ENCODE data around the gene BTG2.
"Not testable (repeated sequence)": the region's sequence is repeated elsewhere in the genome, so short reads cannot be mapped to it uniquely, and the experiment has no call there.

The BTG2 gene

DNA sequence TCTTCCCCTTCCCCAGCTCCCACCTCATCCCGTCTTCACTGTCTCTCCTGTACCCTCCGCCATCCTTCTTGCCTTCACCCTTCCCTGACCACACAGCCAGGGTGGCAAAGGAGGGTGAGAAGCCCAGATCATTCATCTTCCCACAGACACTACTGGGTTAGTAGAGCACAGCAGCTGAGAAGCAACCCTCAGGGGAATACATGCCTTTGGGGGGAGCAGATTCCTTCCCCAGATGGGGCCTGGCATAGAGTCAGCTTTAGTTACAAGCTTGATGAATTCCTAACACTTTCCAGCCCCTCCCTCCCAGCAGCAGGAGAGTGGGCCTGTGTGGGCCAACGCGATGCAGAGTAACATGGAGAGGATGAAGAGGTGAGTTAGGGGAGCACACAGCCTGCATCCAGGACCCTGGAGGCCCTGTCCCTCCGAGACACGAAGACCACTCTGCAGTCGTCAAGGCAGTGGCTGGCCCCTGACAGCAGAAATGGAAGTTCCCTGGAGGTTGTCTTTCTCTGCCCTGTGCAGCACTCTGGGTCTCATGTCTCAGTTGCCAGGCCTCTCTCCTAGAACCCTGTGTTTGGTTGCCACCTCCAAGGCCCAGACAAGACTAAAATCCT is 8.8 kb upstream of the BTG2 start:
- no peak for DNase-seq

DNA sequence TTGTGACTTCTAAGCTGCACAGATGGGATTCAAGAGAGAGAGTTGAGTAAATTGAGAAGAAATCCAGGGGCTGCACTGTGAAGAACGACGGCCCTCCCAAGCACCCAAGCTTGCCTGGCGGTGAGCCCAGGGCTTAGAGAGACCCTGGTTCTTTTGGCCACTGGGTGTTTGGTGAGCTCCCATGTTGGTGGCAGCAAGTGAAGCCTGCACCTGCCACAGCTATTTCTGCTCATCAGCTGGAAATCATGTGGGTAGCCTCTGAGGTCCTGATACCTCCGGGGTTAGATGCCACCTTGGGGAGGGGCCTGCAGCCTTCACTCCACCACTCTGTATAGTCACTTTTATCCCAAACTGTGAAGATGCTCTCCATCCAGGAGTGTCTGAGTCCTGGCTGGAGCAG is 6.2 kb upstream of the BTG2 start:
- DNase-seq, result no peak

DNA sequence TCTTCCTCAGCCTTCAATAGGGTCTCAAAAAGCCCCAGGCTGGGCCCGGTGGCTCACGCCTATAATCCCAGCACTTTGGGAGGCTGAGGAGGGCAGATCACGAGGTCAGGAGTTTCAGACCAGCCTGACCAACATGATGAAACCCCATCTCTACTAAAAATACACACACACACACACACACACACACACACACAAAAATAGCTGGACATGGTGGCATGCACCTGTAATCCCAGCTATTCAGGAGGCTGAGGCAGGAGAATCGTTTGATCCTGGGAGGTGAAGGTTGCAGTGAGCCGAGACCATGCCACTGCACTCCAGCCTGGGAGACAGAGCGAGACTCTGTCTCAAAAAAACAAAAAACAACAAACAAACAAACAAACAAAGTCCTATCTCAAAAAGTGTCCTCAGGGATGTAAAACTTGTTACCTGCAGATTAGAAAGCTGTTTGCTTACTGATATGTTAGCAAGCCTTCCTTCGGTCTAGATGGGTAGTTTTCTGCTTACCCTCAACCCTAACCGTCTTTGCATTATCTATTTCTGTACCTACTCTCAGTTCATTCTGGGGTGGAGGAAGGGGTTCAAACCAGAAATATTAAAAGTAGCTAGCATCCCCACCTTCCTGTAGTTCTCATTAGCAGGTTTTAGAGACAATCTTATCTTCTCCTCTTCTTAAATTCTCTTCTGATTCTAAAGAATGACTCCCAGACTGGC is 5.4 kb upstream of the BTG2 start:
- not testable (repeated sequence) for DNase-seq

DNA sequence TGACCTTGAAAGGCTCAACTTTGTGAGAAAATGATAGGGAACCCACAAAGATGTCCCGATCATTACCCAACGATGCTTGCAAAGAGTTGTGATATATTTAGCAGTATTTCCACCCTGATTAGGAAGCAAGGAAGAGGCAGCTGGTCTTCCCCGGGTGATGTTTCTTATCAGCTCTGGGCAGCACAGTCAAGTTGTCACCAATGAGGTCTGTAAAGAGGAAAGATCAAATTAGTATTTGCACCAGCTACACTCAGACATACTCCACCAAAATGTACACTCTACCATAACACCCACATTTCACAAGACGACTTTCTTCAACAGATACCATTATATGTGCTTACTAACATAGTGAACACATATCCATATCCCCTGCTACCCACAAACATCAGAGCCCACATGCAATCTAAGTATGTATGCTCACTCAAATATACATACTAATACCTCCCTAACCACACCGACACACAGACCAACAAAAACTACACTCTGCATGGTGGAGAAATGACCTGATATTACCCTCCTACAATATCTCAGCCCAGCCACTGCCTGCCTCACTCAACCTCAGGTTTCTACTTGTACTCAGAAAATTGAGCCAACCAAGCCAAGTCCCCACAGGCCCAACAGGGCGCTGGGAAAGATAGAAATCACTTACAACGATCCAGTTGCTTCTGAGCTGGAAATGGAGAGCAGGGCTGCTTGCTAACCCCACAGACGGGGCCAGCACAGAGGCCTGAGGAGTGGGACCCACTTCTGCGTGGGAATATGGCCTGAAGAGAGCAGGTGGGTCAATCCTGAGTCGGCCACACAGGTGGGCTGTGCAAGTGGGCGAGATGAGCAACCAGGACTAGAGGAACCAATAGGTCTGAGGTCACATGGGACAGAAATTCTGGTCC is 4.6 kb upstream of the BTG2 start:
- no peak for DNase-seq

DNA sequence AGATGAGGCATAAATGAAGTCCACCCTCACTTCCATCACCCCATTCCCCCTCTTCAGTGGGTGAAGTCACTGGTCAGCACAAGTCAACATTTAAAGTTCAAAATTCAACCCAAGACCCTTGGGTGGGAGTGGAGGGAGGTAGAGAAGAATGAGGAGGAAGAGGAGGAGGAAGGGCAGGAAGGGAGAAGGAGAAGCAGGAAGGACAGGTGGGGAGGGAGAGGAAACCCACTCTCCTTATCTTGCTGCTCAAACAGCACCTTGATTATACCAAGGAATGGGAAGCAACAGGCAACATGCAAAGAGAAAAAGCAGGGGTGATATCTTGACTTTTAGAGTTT is 4.0 kb upstream of the BTG2 start:
- no peak for DNase-seq

DNA sequence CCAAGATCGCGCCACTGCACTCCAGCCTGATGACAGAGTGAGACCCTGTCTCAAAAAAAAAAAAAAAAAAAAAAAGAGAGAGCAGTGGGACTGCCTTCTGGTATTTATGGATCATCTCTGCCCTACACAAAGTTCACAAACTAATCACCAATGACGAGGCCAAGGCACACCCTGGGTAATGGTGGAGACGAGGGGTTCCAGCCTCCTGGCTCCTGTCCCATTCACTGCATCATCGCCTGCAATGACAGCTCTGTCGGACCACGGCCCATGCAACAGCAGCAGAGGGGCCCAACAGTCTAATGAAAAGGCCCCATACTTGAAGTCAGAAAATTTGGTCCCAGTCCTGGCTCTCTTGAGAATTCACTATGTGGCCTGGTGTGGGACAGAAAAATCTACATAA is 2.9 kb upstream of the BTG2 start:
- no peak for DNase-seq

DNA sequence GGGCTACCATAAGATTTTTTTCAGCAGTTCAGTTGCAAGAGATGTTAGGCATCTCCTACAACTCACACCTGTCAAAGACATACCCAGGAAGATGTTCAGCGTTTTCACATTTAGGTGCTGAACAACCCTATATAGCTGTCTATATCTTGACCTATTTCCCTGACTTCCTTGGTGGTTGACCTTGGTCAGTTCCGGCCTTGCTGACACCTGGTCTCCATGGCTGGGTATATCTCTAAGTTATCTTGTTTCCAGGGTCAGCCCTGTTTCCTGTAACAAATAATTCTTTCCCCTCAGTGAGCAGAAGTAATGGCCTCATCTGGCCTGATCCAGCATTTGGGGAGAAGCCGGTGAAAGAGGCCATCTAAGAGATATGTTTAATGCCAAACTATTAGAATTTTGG is 2.4 kb upstream of the BTG2 start:
- DNase-seq, result no peak

DNA sequence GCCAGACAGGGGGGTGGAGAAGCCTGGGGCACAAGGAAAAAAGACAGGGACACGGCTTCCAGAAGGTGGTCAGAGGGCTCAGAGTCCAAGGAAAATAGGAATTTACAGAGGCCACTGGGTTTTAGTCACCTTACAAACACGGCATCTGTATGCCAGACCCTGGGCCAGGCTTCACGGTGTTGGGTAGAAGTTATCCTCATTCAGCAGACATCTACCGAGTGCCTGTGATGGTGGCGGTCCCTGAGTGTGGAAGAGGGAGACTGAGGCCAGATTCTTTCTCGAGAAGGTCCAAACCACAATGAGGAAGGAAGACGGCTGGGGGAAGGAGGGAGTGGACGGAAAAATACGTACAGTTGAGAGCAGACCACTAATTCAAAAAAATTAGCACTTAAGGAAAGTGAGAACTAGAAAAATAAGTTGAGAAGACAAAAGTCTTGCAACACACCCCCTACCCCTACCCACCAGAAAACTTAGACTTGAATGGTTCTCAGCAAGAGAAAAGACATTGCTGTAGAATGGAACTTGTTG is 864 bp upstream of the BTG2 start:
- DNase-seq, result no peak

DNA sequence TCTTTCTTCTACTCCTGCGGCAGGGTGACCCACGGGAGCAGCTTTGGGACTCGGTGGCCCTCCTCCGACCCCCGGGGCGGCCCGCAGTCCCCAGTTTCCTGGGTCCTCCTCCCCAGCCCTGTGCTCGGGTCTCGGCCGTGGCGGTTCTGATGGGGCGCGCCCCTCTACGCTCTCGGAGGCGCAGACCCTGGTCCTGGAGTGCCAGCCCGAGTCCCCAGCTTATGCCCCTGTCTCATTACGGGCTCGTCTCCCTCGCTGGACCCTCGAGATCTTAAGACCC is 430 bp downstream of the BTG2 start:
- DNase-seq, result no peak

DNA sequence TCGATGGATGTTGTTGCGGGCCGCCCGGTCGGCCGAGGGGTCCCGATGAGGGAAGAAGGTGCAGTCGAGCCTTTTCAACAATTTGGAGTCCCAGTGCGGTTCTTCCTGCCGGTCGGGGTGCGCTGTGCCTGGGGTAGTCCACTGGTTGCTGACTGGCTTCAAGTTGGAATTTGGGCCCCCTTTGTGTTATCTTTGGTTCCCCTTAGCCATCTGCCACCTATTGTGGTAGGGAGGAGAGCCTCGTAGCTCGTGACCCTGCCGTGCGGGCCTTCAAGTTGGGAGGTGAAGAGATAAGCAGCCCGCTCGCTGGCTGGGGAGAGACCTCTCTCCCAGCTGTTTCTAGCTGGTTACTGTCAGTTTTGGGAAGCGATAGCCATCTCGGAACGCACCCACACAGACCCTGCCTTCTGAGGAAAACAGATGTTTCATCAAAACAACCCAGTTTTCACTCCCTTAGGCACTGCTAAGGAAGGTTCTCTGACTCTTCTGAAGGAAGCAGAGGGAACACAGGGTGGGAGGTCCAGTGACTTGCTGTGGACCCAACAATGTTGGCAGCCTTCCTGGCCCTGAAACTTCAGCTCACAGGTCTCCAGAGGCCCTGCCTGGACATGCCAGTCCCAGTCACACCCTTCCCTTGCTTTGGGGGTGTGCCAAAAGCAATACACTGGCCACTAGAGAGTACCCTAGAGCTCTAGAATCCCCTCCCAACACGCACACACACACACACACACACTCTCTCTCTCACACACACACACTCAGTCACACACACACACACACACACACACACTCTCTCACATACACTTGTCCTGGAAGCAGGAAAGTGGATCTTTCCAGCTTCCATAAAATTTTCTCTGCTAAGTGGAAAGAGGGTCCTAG is 1.0 kb downstream of the BTG2 start:
- DNase-seq, result no peak

DNA sequence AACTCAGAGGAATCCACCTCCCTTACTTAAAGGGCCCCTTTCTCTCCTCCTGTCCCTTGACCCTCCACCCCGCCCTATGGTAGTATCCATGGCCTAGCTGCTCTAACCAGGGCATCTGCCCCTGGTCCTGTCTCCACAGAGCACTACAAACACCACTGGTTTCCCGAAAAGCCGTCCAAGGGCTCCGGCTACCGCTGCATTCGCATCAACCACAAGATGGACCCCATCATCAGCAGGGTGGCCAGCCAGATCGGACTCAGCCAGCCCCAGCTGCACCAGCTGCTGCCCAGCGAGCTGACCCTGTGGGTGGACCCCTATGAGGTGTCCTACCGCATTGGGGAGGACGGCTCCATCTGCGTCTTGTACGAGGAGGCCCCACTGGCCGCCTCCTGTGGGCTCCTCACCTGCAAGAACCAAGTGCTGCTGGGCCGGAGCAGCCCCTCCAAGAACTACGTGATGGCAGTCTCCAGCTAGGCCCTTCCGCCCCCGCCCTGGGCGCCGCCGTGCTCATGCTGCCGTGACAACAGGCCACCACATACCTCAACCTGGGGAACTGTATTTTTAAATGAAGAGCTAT is 1.7 kb downstream of the BTG2 start:
- peak; percentile 39 for DNase-seq

DNA sequence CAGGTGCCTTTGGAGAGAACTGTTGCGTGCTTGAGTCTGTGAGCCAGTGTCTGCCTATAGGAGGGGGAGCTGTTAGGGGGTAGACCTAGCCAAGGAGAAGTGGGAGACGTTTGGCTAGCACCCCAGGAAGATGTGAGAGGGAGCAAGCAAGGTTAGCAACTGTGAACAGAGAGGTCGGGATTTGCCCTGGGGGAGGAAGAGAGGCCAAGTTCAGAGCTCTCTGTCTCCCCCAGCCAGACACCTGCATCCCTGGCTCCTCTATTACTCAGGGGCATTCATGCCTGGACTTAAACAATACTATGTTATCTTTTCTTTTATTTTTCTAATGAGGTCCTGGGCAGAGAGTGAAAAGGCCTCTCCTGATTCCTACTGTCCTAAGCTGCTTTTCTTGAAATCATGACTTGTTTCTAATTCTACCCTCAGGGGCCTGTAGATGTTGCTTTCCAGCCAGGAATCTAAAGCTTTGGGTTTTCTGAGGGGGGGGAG is 2.4 kb downstream of the BTG2 start:
- DNase-seq, result no peak

DNA sequence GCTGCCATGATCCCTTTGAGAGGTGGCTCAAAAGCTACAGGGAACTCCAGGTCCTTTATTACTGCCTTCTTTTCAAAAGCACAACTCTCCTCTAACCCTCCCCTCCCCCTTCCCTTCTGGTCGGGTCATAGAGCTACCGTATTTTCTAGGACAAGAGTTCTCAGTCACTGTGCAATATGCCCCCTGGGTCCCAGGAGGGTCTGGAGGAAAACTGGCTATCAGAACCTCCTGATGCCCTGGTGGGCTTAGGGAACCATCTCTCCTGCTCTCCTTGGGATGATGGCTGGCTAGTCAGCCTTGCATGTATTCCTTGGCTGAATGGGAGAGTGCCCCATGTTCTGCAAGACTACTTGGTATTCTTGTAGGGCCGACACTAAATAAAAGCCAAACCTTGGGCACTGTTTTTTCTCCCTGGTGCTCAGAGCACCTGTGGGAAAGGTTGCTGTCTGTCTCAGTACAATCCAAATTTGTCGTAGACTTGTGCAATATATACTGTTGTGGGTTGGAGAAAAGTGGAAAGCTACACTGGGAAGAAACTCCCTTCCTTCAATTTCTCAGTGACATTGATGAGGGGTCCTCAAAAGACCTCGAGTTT is 3.1 kb downstream of the BTG2 start:
- no peak for DNase-seq

DNA sequence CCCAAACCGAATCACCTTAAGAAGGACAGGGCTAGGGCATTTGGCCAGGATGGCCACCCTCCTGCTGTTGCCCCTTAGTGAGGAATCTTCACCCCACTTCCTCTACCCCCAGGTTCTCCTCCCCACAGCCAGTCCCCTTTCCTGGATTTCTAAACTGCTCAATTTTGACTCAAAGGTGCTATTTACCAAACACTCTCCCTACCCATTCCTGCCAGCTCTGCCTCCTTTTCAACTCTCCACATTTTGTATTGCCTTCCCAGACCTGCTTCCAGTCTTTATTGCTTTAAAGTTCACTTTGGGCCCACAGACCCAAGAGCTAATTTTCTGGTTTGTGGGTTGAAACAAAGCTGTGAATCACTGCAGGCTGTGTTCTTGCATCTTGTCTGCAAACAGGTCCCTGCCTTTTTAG is 3.6 kb downstream of the BTG2 start:
- DNase-seq, result no peak

DNA sequence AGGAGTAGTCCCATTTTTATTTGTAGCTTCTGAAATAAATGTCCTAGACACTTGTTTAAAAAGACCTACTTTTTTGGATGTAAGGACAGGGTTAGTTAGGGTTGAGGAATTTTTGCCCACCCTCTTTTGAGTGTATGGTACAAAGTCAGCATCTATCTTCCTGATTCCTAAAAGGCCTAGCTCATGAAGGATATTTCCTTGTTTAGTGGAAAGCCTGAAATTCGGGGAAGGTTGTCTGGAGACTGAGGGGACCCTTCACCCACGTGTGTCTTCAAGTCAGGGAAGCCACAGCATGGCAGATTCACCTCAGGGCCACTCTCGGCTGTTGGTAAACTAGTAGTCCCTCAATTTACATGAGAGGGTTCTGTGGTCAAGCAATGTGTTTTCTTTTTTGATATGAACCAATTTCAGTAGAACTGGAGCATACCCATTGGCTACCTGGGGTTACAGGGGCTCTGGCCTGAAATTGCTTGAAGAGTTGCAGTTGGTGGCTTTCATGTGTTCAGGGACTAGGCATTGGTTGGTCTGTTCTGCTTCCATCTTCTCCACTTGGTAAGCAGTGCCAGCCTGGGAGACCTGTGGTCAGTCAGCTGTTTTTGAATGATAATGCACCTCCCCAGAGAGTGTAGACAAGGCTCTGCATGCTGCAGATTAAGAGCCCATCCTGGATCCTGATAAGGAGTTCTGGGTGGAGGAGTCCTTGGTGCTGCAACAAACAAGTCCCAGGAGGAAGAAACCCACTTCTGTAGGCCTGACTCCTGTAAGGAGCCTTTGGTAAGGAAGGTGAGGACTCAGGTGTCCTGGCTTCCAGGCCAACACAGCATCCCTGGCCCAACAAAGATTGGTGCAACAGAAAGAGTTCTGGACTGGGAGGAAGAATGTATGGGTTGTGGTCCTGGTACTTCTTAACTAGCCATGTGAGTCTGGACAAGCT is 6.3 kb downstream of the BTG2 start:
- DNase-seq, result no peak

DNA sequence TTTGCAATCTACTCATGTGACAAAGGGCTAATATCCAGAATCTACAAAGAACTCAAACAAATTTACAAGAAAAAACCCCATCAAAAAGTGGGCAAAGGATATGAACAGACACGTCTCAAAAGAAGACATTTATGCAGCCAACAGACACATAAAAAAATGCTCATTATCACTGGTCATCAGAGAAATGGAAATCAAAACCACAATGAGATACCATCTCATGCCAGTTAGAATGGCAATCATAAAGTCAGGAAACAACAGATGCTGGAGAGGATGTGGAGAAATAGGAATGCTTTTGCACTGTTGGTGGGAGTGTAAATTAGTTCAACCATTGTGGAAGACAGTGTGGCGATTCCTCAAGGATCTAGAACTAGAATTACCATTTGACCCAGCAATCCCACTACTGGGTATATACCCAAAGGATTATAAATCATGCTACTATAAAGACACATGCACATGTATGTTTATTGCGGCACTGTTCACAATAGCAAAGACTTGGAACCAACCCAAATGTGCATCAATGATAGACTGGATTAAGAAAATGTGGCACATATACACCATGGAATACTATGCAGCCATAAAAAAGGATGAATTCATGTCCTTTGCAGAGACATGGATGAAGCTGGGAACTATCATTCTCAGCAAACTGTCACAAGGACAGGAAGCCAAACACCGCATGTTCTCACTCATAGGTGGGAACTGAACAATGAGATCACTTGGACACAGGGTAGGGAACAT is 8.9 kb downstream of the BTG2 start:
- not testable (repeated sequence) for DNase-seq

DNA sequence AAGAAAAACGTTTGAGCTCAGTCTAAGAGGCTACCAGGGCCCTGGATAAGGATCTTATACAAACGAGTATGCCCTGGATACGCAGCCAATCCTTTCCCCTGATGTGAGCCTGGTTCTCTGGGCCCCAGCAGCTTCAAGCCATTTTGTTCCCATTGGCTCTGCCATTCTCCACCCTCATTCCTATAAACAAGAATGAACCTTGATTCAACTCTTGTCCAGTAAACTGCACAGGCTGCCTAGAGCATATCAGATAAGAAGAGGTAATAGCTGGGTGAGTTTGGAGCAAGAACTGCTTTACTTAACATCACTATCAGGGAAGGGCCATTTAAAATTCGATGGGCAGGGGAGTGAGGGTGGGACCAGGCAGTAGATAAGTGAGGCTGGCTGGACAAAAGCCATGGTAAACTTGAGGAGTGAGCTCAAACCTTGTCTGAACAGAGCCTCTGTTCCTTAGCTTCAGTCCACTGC is 11.3 kb downstream of the BTG2 start:
- no peak for DNase-seq

DNA sequence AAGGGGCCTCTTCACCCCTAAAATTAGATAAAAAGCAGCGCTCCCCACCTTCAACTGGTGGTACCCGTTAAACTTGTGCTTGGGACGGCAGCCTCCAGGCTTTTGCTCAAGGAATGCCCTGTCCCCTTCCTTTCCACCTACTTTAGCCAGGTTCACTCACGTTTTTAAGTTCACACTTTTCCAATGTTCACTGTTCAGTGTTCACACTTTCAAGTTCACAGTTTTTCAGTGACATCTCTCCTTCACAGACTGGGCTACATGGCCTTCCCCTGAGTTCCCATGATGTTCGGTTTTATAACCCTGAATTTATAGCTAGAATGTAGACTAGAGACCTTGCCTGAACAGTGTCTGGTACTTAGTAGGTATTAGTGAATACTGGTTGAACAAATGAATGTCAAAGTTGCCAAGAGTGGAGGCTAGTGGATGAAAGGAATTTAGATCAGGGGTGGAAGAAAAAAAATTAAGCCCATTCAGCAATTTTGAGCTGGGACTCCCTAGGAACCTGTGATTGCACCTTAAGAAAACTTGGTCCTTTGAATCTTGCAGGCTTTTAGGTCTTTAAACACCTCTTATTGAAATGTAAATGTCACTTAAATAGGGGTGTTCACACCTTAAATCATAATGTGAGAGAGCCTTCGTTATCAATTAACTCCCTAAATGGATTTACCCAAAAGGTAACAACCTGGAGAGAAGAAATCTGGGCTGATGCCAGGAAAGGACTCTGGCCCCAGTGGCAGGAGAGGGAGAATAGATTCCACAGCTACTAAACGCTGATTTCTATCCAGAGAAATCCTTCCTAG is 12.3 kb downstream of the BTG2 start:
- DNase-seq, result no peak

DNA sequence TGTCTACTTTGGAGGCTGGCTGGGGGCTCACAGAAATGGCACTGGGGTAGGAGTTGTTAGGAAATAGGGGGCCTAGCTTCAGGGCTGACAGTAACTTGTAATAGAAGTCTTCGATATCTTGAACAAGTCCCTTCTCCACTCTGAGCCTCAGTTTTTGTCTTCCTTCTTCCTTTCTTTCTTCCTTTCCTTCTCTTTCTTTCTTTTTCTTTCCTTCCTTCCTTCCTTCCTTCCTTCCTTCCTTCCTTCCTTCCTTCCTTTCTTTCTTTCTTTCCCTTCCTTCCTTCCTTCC is 12.9 kb downstream of the BTG2 start:
- DNase-seq, result no peak
